HepG2 (cell line): ENCODE data around the gene PPARA. TPM values are rescaled to one million over a fixed set of nuclear protein-coding genes. Genes with fewer than 3 reads are reported as not detected.

ENCODE experiments used
- ATAC-seq: fragments of 200-7000 bp; cut with Tn5 transposase; 3 replicates; pipeline ENCODE4 v1.9.1; 2020; ENCODE audit warnings: mild to moderate bottlenecking, moderate library complexity
- BruUV-seq: library from RNA; stranded (reverse); fragments of 400-500 nt; replicated peaks from 2 replicates; lab custom pipeline; 2021; lab: Mats Ljungman, UMichigan
- CTCF ChIA-PET: fragments of 300-600 bp; formaldehyde crosslinking; extraction: SDS; loops from one replicate; lab custom pipeline; 2021; ENCODE audit warnings: low total read pairs, inconsistent platforms, low intra/inter-chr PET ratio; lab: Yijun Ruan, JAX
- POLR2A ChIA-PET: fragments of 350-600 bp; sonication (Branson Sonifier 250); formaldehyde crosslinking; loops from one replicate; lab custom pipeline; 2020; ENCODE audit warnings: antibody characterized with exemption, inconsistent platforms; lab: Yijun Ruan, JAX
- DNase-seq: peaks from one replicate; pipeline ENCODE4 v3.0.0-alpha.2; 2015; ENCODE audit warnings: low spot score
- FAIRE-seq: peaks from 3 replicates; lab custom pipeline; 2011; peaks lifted over from hg19 to GRCh38; lab: Jason Lieb, UNC
- H2AFZ ChIP-seq: one replicate; pipeline ENCODE4 v1.6.1; 2011; ENCODE audit warnings: low read length, inconsistent platforms
- H3K27ac ChIP-seq: fragments of 300-600 bp; 3 replicates; pipeline ENCODE4 v1.8.0; 2011; ENCODE audit warnings: mixed run types, mild to moderate bottlenecking, mixed read lengths, low read length, inconsistent platforms; ENCODE audit not compliant: insufficient read depth; ENCODE audit errors: extremely low read length
- H3K27me3 ChIP-seq, 2 experiments: fragments of 200-600 bp in 1 of 2; 2 replicates in 1 of 2; 3 replicates in 1 of 2; pipeline versions ENCODE4 v1.6.0 to v1.8.0; 2011; ENCODE audit warnings: low read length in 2 of 2, mild to moderate bottlenecking in 2 of 2, moderate library complexity in 2 of 2, inconsistent platforms in 1 of 2; ENCODE audit not compliant: insufficient read depth in 2 of 2, control insufficient read depth in 1 of 2
- H3K36me3 ChIP-seq, 2 experiments: fragments of 200-600 bp in 1 of 2; replicated peaks in 1 of 2; 2 replicates in 1 of 2; 3 replicates in 1 of 2; pipeline versions ENCODE4 v1.5.1 to v1.8.0; 2011; ENCODE audit warnings: low read length in 2 of 2, inconsistent platforms in 1 of 2; ENCODE audit not compliant: insufficient read depth in 2 of 2, control insufficient read depth in 1 of 2
- H3K4me1 ChIP-seq: 2 replicates; pipeline ENCODE4 v1.5.1; 2012; ENCODE audit warnings: low read length, inconsistent platforms; ENCODE audit not compliant: insufficient read depth
- H3K4me2 ChIP-seq: 2 replicates; pipeline ENCODE4 v1.6.0; 2011; ENCODE audit warnings: low read depth, low read length, inconsistent platforms
- H3K4me3 ChIP-seq, 3 experiments: fragments of 200-600 bp in 1 of 3; sonication (generic), shearing (Covaris generic) in 1 of 3; replicated peaks in 1 of 3; 2 replicates each; pipeline ENCODE4 v1.5.1; 2011 to 2016; ENCODE audit warnings: low read length in 3 of 3, inconsistent platforms in 2 of 3, low read depth in 2 of 3, mild to moderate bottlenecking in 2 of 3, control low read depth in 1 of 3, mixed read lengths in 1 of 3; ENCODE audit not compliant: insufficient read depth in 1 of 3
- H3K79me2 ChIP-seq: one replicate; pipeline ENCODE4 v1.6.1; 2011; ENCODE audit warnings: low read length, inconsistent platforms; ENCODE audit not compliant: insufficient read depth
- H3K9ac ChIP-seq: 2 replicates; pipeline ENCODE4 v1.6.0; 2011; ENCODE audit warnings: mild to moderate bottlenecking, low read depth, low read length, inconsistent platforms; ENCODE audit not compliant: insufficient read depth
- H3K9me3 ChIP-seq: 2 replicates; pipeline ENCODE4 v1.5.1; 2012; ENCODE audit warnings: mild to moderate bottlenecking, low read length
- H4K20me1 ChIP-seq: 2 replicates; pipeline ENCODE4 v1.6.0; 2011; ENCODE audit warnings: inconsistent platforms, mild to moderate bottlenecking, low read length, moderate library complexity; ENCODE audit not compliant: insufficient read depth
- CREB1 ChIP-seq, 2 experiments: fragments of 450-650 bp in 1 of 2; IDR thresholded peaks; 2 replicates each; pipeline ENCODE4 v1.6.1; 2016 to 2017; ENCODE audit warnings: control low read depth in 1 of 2, mild to moderate bottlenecking in 1 of 2, missing compliant biosample characterization in 1 of 2, missing genetic modification characterization in 1 of 2
- HHEX ChIP-seq: IDR thresholded peaks from 2 replicates; pipeline ENCODE4 v1.6.1; 2016; ENCODE audit warnings: control low read depth
- KLF12 ChIP-seq: sonication (generic); formaldehyde crosslinking; IDR thresholded peaks from 2 replicates; pipeline ENCODE4 v1.4.0; 2020; ENCODE audit warnings: missing genetic modification reagents, borderline replicate concordance
- MIXL1 ChIP-seq: IDR thresholded peaks from 2 replicates; pipeline ENCODE4 v1.6.1; 2016
- PTBP1 ChIP-seq: fragments of 200-400 bp; formaldehyde crosslinking; IDR thresholded peaks from 2 replicates; pipeline ENCODE4 v1.6.1; 2018; ENCODE audit warnings: low read length, low read depth; ENCODE audit not compliant: poor library complexity, severe bottlenecking
- RFX5 ChIP-seq: IDR thresholded peaks from 2 replicates; pipeline ENCODE4 v1.6.1; 2011; ENCODE audit warnings: low read depth, low read length, improper control_type of control experiment
- U2AF2 ChIP-seq: fragments of 200-400 bp; formaldehyde crosslinking; IDR thresholded peaks from 2 replicates; pipeline ENCODE4 v1.6.1; 2017; ENCODE audit warnings: low read depth, mild to moderate bottlenecking, low read length
- ZNF616 ChIP-seq: sonication (generic); formaldehyde crosslinking; IDR thresholded peaks from 2 replicates; pipeline ENCODE4 v1.5.0; 2020; ENCODE audit warnings: low read depth, mild to moderate bottlenecking, missing genetic modification reagents
- WGBS: methylation state at CpG from one replicate; pipeline ENCODE4 v1.1.6; 2017; ENCODE audit warnings: low lambda C conversion rate; 5-methylcytosine and 5-hydroxymethylcytosine counted together
- in situ Hi-C: cut with HindIII; loops from 2 replicates; pipeline ENCODE4 v1.10.0; 2017; ENCODE audit warnings: low pct_unique_long_range_greater_than_20kb; ENCODE audit not compliant: extremely low pct_ligation_motif_present
- intact Hi-C: fragments of 100-400 bp; cut with micrococcal nuclease; formaldehyde crosslinking; loops from one replicate; pipeline ENCODE4 v1.10.0; 2022; ENCODE audit not compliant: unreplicated experiment
- polyA plus RNA-seq, 8 experiments: library from polyadenylated mRNA; depleted of rRNA in 3 of 8; stranded (reverse) in 7 of 8; unstranded in 1 of 8; fragments of >200 nt; fragmentation: Illumina TruSeq in 4 of 8; extraction: Trizol in 4 of 8; gene quantifications; 2 replicates each; pipeline versions ENCODE4 v1.2.1 to v1.2.3, GENCODE V29; 2011 to 2016; ENCODE audit warnings: low read depth in 4 of 8, missing spikeins in 1 of 8, mixed read lengths in 1 of 8; ENCODE audit not compliant: insufficient read depth in 1 of 8
- total RNA-seq, 5 experiments: library from RNA; depleted of rRNA; stranded (reverse); fragments of >200 nt; fragmentation: Illumina TruSeq; extraction: Trizol; gene quantifications; 2 replicates each; pipeline ENCODE4 v1.2.3, GENCODE V29; 2016; ENCODE audit warnings: low read depth in 1 of 5
- TF ChIP-seq, protein P1 (sequence below), 2 experiments: sonication (generic) in 1 of 2; formaldehyde crosslinking in 1 of 2; IDR thresholded peaks; 2 replicates each; pipeline versions ENCODE4 v1.4.0 to v1.6.1; 2018 to 2020; ENCODE audit warnings: missing genetic modification reagents in 2 of 2, borderline replicate concordance in 1 of 2, low read depth in 1 of 2, mild to moderate bottlenecking in 1 of 2, missing biosample characterization in 1 of 2
- TF ChIP-seq, protein P2 (sequence below): IDR thresholded peaks from 2 replicates; pipeline ENCODE4 v1.6.1; 2016; ENCODE audit warnings: missing biosample characterization, missing genetic modification reagents, low read depth
- TF ChIP-seq, protein P3 (sequence below): sonication (generic); formaldehyde crosslinking; IDR thresholded peaks from 2 replicates; pipeline ENCODE4 v1.5.0; 2020; ENCODE audit warnings: missing genetic modification reagents
- TF ChIP-seq, protein P4 (sequence below): sonication (generic); formaldehyde crosslinking; IDR thresholded peaks from 2 replicates; pipeline ENCODE4 v1.4.0; 2020; ENCODE audit warnings: low read depth, mild to moderate bottlenecking, missing genetic modification reagents
- TF ChIP-seq, protein P5 (sequence below): IDR thresholded peaks from 2 replicates; pipeline ENCODE4 v1.6.1; 2016; ENCODE audit warnings: low read depth, borderline replicate concordance
- TF ChIP-seq, protein P6 (sequence below): sonication (generic); formaldehyde crosslinking; conservative IDR thresholded peaks from 2 replicates; pipeline ENCODE4 v1.4.0; 2020; ENCODE audit warnings: missing genetic modification reagents
- TF ChIP-seq, protein P7 (sequence below): sonication (generic); formaldehyde crosslinking; IDR thresholded peaks from 2 replicates; pipeline ENCODE4 v1.8.0; 2022; ENCODE audit warnings: mild to moderate bottlenecking, missing genetic modification reagents; ENCODE audit not compliant: insufficient replicate concordance

PPARA gene
- total and polyA plus RNA-seq, 2 of the 13 experiments (the other 11 are each of a cell fraction or from before 2014, with no cell fraction given), result 18.2 to 24.7 TPM

DNA sequence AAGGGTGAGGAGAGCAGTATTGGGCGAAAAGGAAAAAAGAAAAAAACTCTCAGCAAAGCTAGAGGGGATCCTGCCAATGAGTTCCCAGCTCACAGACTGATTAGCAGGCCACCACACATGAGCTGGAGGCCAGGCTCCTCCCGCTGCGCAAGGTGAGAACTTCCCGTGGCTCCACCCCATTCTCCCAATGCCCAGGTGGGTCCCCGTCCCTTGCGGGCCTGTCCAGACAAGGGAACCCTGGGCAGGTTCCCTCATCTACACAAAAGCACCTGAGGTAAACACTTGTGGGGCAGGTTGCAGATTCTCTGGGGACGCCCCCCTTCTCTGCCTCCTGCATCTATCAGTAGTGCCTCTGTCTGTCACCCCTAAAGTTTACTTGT lies 53.3 kb downstream of the PPARA start:
- ATAC-seq (no peak), FAIRE-seq (no peak), DNase-seq (no peak)
- Histone ChIP-seq H2AFZ (no peak overlapping the region), H3K79me2 (no peaks in the 10 kb centered on the region), H3K9ac (no peak overlapping the region), H3K9me3 (peaks cover 5% of the 10 kb centered on the region), H3K4me2 (no peak overlapping the region), H3K4me1 (peaks cover 17% of the 10 kb centered on the region), H3K27me3 (no peaks in the 10 kb centered on the region), H3K36me3 (peaks cover under 1 to 43% of the 10 kb centered on the region in 2 experiments; a peak in 4 of 5 replicates), H3K4me3 (no peak overlapping the region), H4K20me1 (peaks cover 9% of the 10 kb centered on the region; the same call in 1 of the 2 replicates), H3K27ac (no peak overlapping the region)
- no TSS peak for BruUV-seq
- in situ Hi-C loops, result no loop called here
- WGBS, result 98% methylated on average over 7 of the region's 7 CpGs
- intact Hi-C loops, result no loop called here
- POLR2A ChIA-PET, result no interaction called here
- CTCF ChIA-PET, result no interaction called here
- TF ChIP-seq HHEX, result no peak
- TF ChIP-seq, protein P1, sequence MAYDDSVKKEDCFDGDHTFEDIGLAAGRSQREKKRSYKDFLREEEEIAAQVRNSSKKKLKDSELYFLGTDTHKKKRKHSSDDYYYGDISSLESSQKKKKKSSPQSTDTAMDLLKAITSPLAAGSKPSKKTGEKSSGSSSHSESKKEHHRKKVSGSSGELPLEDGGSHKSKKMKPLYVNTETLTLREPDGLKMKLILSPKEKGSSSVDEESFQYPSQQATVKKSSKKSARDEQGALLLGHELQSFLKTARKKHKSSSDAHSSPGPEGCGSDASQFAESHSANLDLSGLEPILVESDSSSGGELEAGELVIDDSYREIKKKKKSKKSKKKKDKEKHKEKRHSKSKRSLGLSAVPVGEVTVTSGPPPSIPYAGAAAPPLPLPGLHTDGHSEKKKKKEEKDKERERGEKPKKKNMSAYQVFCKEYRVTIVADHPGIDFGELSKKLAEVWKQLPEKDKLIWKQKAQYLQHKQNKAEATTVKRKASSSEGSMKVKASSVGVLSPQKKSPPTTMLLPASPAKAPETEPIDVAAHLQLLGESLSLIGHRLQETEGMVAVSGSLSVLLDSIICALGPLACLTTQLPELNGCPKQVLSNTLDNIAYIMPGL (CRISPR knock-in tag; IDR thresholded peaks at IDR 0.05; ENCODE audit: borderline replicate concordance in 1 of 2, low read depth in 1 of 2), result no peak
- TF ChIP-seq KLF12, result no peak
- TF ChIP-seq MIXL1, result no peak
- TF ChIP-seq, protein P2, sequence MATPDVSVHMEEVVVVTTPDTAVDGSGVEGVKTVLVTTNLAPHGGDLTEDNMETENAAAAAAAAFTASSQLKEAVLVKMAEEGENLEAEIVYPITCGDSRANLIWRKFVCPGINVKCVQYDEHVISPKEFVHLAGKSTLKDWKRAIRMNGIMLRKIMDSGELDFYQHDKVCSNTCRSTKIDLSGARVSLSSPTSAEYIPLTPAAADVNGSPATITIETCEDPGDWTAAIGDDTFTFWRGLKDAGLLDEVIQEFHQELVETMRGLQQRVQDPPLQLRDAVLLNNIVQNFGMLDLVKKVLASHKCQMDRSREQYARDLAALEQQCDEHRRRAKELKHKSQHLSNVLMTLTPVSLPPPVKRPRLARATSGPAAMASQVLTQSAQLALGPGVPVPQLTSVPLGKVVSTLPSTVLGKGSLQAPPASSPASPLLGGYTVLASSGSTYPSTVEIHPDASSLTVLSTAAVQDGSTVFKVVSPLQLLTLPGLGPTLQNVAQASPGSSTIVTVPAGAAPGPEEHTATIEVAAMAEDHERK (CRISPR knock-in tag), result no peak
- TF ChIP-seq PTBP1, result no peak
- TF ChIP-seq RFX5, result no peak
- TF ChIP-seq, protein P3, sequence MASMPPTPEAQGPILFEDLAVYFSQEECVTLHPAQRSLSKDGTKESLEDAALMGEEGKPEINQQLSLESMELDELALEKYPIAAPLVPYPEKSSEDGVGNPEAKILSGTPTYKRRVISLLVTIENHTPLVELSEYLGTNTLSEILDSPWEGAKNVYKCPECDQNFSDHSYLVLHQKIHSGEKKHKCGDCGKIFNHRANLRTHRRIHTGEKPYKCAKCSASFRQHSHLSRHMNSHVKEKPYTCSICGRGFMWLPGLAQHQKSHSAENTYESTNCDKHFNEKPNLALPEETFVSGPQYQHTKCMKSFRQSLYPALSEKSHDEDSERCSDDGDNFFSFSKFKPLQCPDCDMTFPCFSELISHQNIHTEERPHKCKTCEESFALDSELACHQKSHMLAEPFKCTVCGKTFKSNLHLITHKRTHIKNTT, result no peak
- TF ChIP-seq, protein P4, sequence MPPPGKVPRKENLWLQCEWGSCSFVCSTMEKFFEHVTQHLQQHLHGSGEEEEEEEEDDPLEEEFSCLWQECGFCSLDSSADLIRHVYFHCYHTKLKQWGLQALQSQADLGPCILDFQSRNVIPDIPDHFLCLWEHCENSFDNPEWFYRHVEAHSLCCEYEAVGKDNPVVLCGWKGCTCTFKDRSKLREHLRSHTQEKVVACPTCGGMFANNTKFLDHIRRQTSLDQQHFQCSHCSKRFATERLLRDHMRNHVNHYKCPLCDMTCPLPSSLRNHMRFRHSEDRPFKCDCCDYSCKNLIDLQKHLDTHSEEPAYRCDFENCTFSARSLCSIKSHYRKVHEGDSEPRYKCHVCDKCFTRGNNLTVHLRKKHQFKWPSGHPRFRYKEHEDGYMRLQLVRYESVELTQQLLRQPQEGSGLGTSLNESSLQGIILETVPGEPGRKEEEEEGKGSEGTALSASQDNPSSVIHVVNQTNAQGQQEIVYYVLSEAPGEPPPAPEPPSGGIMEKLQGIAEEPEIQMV (CRISPR knock-in tag), result no peak
- no peak for TF ChIP-seq CREB1 (IDR thresholded peaks at IDR 0.05)
- no peak for TF ChIP-seq CREB1 (CRISPR knock-in tag; IDR thresholded peaks at IDR 0.05)
- TF ChIP-seq ZNF616, result no peak
- TF ChIP-seq, protein P5, sequence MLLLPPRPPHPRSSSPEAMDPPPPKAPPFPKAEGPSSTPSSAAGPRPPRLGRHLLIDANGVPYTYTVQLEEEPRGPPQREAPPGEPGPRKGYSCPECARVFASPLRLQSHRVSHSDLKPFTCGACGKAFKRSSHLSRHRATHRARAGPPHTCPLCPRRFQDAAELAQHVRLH (CRISPR knock-in tag), result no peak
- TF ChIP-seq, protein P6, sequence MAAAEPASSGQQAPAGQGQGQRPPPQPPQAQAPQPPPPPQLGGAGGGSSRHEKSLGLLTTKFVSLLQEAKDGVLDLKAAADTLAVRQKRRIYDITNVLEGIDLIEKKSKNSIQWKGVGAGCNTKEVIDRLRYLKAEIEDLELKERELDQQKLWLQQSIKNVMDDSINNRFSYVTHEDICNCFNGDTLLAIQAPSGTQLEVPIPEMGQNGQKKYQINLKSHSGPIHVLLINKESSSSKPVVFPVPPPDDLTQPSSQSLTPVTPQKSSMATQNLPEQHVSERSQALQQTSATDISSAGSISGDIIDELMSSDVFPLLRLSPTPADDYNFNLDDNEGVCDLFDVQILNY (CRISPR knock-in tag), result no peak
- TF ChIP-seq U2AF2, result no peak
- TF ChIP-seq, protein P7, sequence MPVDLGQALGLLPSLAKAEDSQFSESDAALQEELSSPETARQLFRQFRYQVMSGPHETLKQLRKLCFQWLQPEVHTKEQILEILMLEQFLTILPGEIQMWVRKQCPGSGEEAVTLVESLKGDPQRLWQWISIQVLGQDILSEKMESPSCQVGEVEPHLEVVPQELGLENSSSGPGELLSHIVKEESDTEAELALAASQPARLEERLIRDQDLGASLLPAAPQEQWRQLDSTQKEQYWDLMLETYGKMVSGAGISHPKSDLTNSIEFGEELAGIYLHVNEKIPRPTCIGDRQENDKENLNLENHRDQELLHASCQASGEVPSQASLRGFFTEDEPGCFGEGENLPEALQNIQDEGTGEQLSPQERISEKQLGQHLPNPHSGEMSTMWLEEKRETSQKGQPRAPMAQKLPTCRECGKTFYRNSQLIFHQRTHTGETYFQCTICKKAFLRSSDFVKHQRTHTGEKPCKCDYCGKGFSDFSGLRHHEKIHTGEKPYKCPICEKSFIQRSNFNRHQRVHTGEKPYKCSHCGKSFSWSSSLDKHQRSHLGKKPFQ (CRISPR knock-in tag), result no peak
